Activated CD8-positive, alpha-beta T cell treated with anti-CD3 and anti-CD28 coated beads for 36 hours (primary cell): Measurements from ENCODE around the gene FOXP4. TPM values are rescaled to one million over a fixed set of nuclear protein-coding genes. Genes with fewer than 3 reads are reported as not detected.

Source experiments
- ATAC-seq: fragments of 200-7000 bp; cut with Tn5 transposase; one replicate; pipeline ENCODE4 v1.10.0; 2021; ENCODE audit warnings: mild to moderate bottlenecking, moderate library complexity
- CTCF ChIA-PET: fragments of 350-600 bp; sonication (Branson Sonifier 250); formaldehyde crosslinking; loops from one replicate; lab custom pipeline; 2021; ENCODE audit warnings: antibody characterized with exemption; lab: Charles Lee
- POLR2A ChIA-PET: fragments of 350-600 bp; sonication (Branson Sonifier 250); formaldehyde crosslinking; loops from one replicate; lab custom pipeline; 2021; ENCODE audit warnings: antibody characterized with exemption; lab: Charles Lee
- DNase-seq: peaks from one replicate; pipeline ENCODE4 v3.0.0-alpha.2; 2020
- H3K27ac Mint-ChIP-seq: one replicate; pipeline ENCODE4 v1.8.0; 2021; ENCODE audit warnings: mild to moderate bottlenecking, mixed read lengths
- H3K27me3 Mint-ChIP-seq: one replicate; pipeline ENCODE4 v1.8.0; 2021; ENCODE audit warnings: mixed read lengths
- H3K36me3 Mint-ChIP-seq: one replicate; pipeline ENCODE4 v1.8.0; 2021; ENCODE audit warnings: low read depth, mixed read lengths
- H3K4me1 Mint-ChIP-seq: one replicate; pipeline ENCODE4 v1.8.0; 2021; ENCODE audit warnings: low read depth, mixed read lengths
- H3K4me3 Mint-ChIP-seq: one replicate; pipeline ENCODE4 v1.8.0; 2021; ENCODE audit warnings: mild to moderate bottlenecking, moderate library complexity, mixed read lengths
- H3K9me3 Mint-ChIP-seq: one replicate; pipeline ENCODE4 v1.8.0; 2021; ENCODE audit warnings: mixed read lengths
- intact Hi-C: fragments of 100-400 bp; cut with micrococcal nuclease; formaldehyde crosslinking; loops from one replicate; pipeline ENCODE4 v1.10.0; 2022
- total RNA-seq, 2 experiments: library from RNA; stranded (reverse); gene quantifications; one replicate each; pipeline ENCODE4 v1.2.3, GENCODE V29; 2021
- TF ChIP-seq, protein P1 (sequence below): fragments of 200-600 bp; IDR thresholded peaks from one replicate; pipeline ENCODE4 v1.8.0; 2022; ENCODE audit warnings: antibody characterized with exemption, mild to moderate bottlenecking

FOXP4 gene
- total RNA-seq, 2 experiments from 2014 or later = 11.0 to 11.8 TPM

DNA sequence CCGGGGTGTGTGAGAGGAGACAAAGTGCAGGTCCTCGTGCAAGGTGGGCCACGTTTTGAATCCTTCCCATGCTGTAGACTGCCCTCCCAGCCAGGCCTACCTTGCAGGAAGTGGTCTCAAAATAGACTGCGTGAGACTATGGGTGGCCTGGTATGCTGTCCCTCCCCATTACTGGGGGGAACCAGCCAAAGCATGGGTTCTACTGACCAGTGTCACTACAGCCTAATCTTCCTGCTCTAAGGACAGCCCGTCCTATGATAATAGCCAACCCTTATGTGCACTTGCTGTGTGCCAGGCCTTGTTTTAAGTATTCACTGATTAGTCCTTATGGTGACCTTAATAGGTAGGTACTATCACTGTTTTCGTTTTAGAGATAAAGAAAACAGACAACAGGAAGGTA lies 38.0 kb downstream of the FOXP4 start:
- H3K27ac Mint-ChIP-seq = no peak overlapping the region
- no peaks in the 10 kb centered on the region for H3K36me3 Mint-ChIP-seq
- POLR2A ChIA-PET = interaction anchor here (0.7 kb wide), 1 partner anchor 87 kb away, joined by 3 read pairs; no protein-coding TSS in a partner anchor
- no peaks in the 10 kb centered on the region for H3K9me3 Mint-ChIP-seq
- intact Hi-C loops = no loop called here
- no peak overlapping the region for H3K4me3 Mint-ChIP-seq
- CTCF ChIA-PET = interaction anchor here (0.9 to 1.8 kb wide), 3 partner anchors 9 to 160 kb away, joined by 3 to 7 read pairs (median 4); no protein-coding TSS in a partner anchor
- no peak for DNase-seq
- no peak for ATAC-seq
- peaks cover 3% of the 10 kb centered on the region for H3K4me1 Mint-ChIP-seq
- TF ChIP-seq, protein P1, sequence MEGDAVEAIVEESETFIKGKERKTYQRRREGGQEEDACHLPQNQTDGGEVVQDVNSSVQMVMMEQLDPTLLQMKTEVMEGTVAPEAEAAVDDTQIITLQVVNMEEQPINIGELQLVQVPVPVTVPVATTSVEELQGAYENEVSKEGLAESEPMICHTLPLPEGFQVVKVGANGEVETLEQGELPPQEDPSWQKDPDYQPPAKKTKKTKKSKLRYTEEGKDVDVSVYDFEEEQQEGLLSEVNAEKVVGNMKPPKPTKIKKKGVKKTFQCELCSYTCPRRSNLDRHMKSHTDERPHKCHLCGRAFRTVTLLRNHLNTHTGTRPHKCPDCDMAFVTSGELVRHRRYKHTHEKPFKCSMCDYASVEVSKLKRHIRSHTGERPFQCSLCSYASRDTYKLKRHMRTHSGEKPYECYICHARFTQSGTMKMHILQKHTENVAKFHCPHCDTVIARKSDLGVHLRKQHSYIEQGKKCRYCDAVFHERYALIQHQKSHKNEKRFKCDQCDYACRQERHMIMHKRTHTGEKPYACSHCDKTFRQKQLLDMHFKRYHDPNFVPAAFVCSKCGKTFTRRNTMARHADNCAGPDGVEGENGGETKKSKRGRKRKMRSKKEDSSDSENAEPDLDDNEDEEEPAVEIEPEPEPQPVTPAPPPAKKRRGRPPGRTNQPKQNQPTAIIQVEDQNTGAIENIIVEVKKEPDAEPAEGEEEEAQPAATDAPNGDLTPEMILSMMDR = no peak
- no peaks in the 10 kb centered on the region for H3K27me3 Mint-ChIP-seq

DNA sequence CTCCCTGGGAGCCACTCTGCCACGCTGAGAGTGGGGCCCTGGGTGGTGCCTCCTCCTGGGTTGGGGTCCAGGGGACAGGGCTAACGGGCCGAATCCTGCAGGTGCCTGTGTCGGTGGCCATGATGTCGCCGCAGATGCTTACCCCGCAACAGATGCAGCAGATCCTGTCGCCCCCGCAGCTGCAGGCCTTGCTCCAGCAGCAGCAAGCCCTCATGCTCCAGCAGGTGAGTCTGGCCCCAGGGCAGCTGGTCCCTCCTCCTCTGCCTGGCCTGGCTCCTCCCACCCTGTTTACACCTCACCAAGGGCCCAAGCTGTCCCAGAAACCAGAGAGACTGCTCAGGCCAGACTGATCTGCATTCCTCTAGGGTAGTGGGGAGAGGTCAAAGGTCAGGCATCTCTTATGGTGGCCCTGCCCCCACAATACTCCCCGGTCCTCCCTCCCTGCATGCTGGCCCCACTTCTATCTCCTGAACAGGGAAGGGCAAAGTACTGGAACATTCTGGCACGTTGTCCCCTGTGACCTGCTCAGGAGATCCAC lies 38.6 kb downstream of the FOXP4 start:
- POLR2A ChIA-PET = no interaction called here
- intact Hi-C loops = no loop called here
- peaks cover 3% of the 10 kb centered on the region for H3K4me1 Mint-ChIP-seq
- no peaks in the 10 kb centered on the region for H3K27me3 Mint-ChIP-seq
- H3K36me3 Mint-ChIP-seq = no peaks in the 10 kb centered on the region
- no peak for ATAC-seq
- H3K27ac Mint-ChIP-seq = no peak overlapping the region
- TF ChIP-seq, protein P1 = no peak
- H3K9me3 Mint-ChIP-seq = no peaks in the 10 kb centered on the region
- no peak overlapping the region for H3K4me3 Mint-ChIP-seq
- DNase-seq = no peak
- CTCF ChIA-PET = interaction anchor here (0.6 to 1.8 kb wide), 2 partner anchors 98 to 160 kb away, joined by 3 to 7 read pairs; no protein-coding TSS in a partner anchor

DNA sequence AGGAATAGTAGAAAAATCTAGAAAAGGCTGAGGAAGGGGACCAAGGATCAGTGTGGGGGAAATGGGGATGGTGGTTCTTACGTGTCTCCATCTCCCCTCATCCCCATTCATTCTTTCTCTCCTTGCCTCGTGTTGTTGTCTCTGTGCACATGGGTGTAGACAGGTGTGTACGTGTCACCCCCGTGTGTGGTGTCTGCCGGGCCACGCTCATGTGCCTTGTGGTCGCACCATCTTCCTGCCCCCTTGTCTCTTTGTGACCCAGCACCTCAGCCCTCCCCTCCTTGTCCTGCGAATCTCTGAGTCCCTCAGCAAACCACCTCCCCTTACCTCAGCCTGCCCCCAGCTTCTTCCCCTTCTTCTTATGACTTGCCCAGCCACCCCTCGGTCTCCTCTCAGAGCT lies 39.4 kb downstream of the FOXP4 start:
- POLR2A ChIA-PET = no interaction called here
- Mint-ChIP-seq H3K27me3 (no peaks in the 10 kb centered on the region), H3K9me3 (no peaks in the 10 kb centered on the region), H3K4me3 (no peak overlapping the region), H3K4me1 (peaks cover 3% of the 10 kb centered on the region), H3K27ac (peak overlapping the region; percentile 4), H3K36me3 (peaks cover 3% of the 10 kb centered on the region)
- CTCF ChIA-PET = interaction anchor here (0.6 to 1.8 kb wide), 2 partner anchors 97 to 161 kb away, joined by 3 to 7 read pairs; no protein-coding TSS in a partner anchor
- ATAC-seq (peak; percentile 47), DNase-seq (no peak)
- intact Hi-C loops = no loop called here
- TF ChIP-seq, protein P1 = no peak

DNA sequence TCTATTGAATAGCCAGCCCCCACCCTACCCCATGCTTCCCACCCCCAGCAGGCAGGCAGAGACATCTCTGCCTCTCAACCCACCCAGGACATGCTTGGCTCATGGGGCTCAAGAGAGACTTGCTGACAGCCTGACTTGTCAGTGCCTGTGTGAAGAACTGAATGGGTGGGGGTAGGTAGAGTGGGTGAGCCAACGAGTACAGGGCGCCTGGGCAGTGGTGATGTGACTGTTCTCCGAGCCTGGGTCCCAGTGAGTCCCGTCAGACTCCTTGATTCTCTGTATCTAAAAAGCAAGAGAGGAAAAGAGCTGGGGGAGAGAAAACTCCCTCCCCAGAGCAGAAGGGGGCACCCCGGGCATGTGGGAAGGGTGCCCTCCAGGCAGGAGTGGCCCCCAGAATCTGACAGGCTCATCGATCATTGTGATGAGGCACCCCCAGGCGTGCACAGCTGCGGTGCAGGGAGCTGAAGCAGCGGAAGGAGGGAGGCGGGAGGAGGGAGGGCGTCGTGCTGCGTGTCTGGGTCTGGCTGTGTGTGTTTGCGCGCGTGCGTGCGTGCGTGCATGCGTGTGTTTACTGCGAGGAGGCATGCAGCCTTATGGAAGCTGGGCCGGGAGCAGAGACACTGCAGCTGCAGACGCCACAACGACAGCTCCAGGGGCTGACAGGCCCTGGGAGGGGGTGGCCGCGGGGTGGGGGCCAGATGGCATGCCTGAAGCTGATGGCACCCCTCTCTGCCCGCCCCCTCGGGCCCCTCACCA lies 40.2 kb downstream of the FOXP4 start:
- H3K9me3 Mint-ChIP-seq = no peaks in the 10 kb centered on the region
- no peak overlapping the region for H3K4me3 Mint-ChIP-seq
- peaks cover 3% of the 10 kb centered on the region for H3K36me3 Mint-ChIP-seq
- TF ChIP-seq, protein P1 = no peak
- ChIA-PET POLR2A (no interaction called here), CTCF (no interaction called here)
- DNase-seq (no peak), ATAC-seq (no peak)
- no peak overlapping the region for H3K27ac Mint-ChIP-seq
- no peaks in the 10 kb centered on the region for H3K27me3 Mint-ChIP-seq
- peaks cover 3% of the 10 kb centered on the region for H3K4me1 Mint-ChIP-seq
- intact Hi-C loops = no loop called here
